Measurements from ENCODE around the gene PCMT1.

Gene PCMT1

GRCh38 chr6:149856256-149856994 lies 106.9 kb downstream of the PCMT1 start:
- no peak for DNase-seq

- no peak for DNase-seq
Observed at GRCh38 chr6:149857541-149857940, 108.0 kb downstream of the PCMT1 start.

- no peak for DNase-seq
Observed at GRCh38 chr6:149859368-149859767, 109.8 kb downstream of the PCMT1 start.

- no peak for DNase-seq
Observed at GRCh38 chr6:149859938-149860337, 110.4 kb downstream of the PCMT1 start.

GRCh38 chr6:149860513-149860833 lies 110.9 kb downstream of the PCMT1 start:
- no peak for DNase-seq

Measured in suppressor macrophage treated with lipopolysaccharide for 4 hours (primary cell).